ENCODE measurements around the gene POLR2E. TPM values are rescaled to one million over a fixed set of nuclear protein-coding genes. Genes with fewer than 3 reads are reported as not detected.
A peak's percentile ranks its signal among the peaks of the same experiment; 100 is the strongest.

POLR2E gene
- polyA plus RNA-seq, 1 of the 3 experiments (the other 2 are of a cell fraction) = 283 TPM

- Histone ChIP-seq H3K27ac (ENCODE audit: low read depth in 2 of 2, low read length in 1 of 2) (no peak overlapping the region), H3K4me3 (ENCODE audit: low read depth in 2 of 2, low read length in 1 of 2) (no peak overlapping the region), H3K9me3 (no peaks in the 10 kb centered on the region), H3F3A (replicated peaks; ENCODE audit: insufficient read depth) (peaks cover 34% of the 10 kb centered on the region), H3K4me2 (peak overlapping the region; percentile 98; the same call in 1 of the 2 replicates), H3K4me1 (ENCODE audit: control insufficient read depth in 1 of 2, insufficient read depth in 2 of 2, low read depth in 1 of 2, low read length in 1 of 2) (peaks cover 21 to 22% of the 10 kb centered on the region in 2 experiments; a peak in 3 of 4 replicates), H3K9ac (no peak overlapping the region), H3K79me2 (ENCODE audit: insufficient read depth) (peaks cover 18% of the 10 kb centered on the region; the same call in 1 of the 2 replicates), H4K20me1 (ENCODE audit: insufficient read depth) (peaks cover 21% of the 10 kb centered on the region; the same call in 1 of the 2 replicates), H3K36me3 (replicated peaks in 1 of 2; ENCODE audit: control insufficient read depth in 1 of 2, insufficient read depth in 2 of 2, low read length in 1 of 2) (peaks cover 0 to 34% of the 10 kb centered on the region in 2 experiments), H3K27me3 (ENCODE audit: insufficient read depth) (no peaks in the 10 kb centered on the region), H3K9me2 (no peaks in the 10 kb centered on the region), H2AFZ (ENCODE audit: low read depth) (no peak overlapping the region)
- WGBS (ENCODE audit: low lambda C conversion rate) = 100% methylated on average over 10 of the region's 32 CpGs
- ChIA-PET POLR2A (interaction anchor here (1.3 kb wide), 1 partner anchor 24 kb away, joined by 3 read pairs; no protein-coding TSS in a partner anchor), CTCF (interaction anchor here (0.6 to 1.9 kb wide), 6 partner anchors 18 to 138 kb away, joined by 3 to 5 read pairs (median 4); no protein-coding TSS in a partner anchor)
- DNase-seq = no peak
- TF ChIP-seq FOXJ3 (CRISPR knock-in tag; IDR thresholded peaks at IDR 0.05) = no peak
- TF ChIP-seq GABPA (IDR thresholded peaks at IDR 0.05; ENCODE audit: low read depth) = no peak
- TF ChIP-seq CHD2 (IDR thresholded peaks at IDR 0.05; ENCODE audit: low read length, partially characterized antibody) = no peak
- TF ChIP-seq TAF1 (IDR thresholded peaks at IDR 0.05; ENCODE audit: borderline replicate concordance, low read depth, low read length) = no peak
- TF ChIP-seq RCOR1 (IDR thresholded peaks at IDR 0.05; ENCODE audit: low read length) = no peak
- no peak for TF ChIP-seq POLR2AphosphoS5 (IDR thresholded peaks at IDR 0.05; ENCODE audit: low read depth, low read length)
- TF ChIP-seq, protein P1, sequence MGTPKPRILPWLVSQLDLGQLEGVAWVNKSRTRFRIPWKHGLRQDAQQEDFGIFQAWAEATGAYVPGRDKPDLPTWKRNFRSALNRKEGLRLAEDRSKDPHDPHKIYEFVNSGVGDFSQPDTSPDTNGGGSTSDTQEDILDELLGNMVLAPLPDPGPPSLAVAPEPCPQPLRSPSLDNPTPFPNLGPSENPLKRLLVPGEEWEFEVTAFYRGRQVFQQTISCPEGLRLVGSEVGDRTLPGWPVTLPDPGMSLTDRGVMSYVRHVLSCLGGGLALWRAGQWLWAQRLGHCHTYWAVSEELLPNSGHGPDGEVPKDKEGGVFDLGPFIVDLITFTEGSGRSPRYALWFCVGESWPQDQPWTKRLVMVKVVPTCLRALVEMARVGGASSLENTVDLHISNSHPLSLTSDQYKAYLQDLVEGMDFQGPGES (IDR thresholded peaks at IDR 0.05; ENCODE audit: low read depth, low read length) = no peak
- no peak for TF ChIP-seq EP300 (IDR thresholded peaks at IDR 0.05; ENCODE audit: borderline replicate concordance in 1 of 2, low read depth in 1 of 2, low read length in 1 of 2)
- no peak for TF ChIP-seq USF1 (IDR thresholded peaks at IDR 0.05; ENCODE audit: borderline replicate concordance, low read depth)
- TF ChIP-seq USF2 (IDR thresholded peaks at IDR 0.05; ENCODE audit: borderline replicate concordance, low read depth, low read length) = no peak
- TF ChIP-seq, protein P2, sequence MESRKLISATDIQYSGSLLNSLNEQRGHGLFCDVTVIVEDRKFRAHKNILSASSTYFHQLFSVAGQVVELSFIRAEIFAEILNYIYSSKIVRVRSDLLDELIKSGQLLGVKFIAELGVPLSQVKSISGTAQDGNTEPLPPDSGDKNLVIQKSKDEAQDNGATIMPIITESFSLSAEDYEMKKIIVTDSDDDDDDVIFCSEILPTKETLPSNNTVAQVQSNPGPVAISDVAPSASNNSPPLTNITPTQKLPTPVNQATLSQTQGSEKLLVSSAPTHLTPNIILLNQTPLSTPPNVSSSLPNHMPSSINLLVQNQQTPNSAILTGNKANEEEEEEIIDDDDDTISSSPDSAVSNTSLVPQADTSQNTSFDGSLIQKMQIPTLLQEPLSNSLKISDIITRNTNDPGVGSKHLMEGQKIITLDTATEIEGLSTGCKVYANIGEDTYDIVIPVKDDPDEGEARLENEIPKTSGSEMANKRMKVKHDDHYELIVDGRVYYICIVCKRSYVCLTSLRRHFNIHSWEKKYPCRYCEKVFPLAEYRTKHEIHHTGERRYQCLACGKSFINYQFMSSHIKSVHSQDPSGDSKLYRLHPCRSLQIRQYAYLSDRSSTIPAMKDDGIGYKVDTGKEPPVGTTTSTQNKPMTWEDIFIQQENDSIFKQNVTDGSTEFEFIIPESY (IDR thresholded peaks at IDR 0.05; ENCODE audit: borderline replicate concordance, low read depth) = no peak
- no peak for TF ChIP-seq FOSL2 (IDR thresholded peaks at IDR 0.05; ENCODE audit: borderline replicate concordance, low read depth)
- no peak for TF ChIP-seq REST (IDR thresholded peaks at IDR 0.05; ENCODE audit: low read depth, low read length)
- TF ChIP-seq SMC3 (IDR thresholded peaks at IDR 0.05; ENCODE audit: low read depth, low read length) = no peak
- TF ChIP-seq RAD21 (IDR thresholded peaks at IDR 0.05; ENCODE audit: low read length) = no peak
- no peak for TF ChIP-seq TEAD4 (IDR thresholded peaks at IDR 0.05; ENCODE audit: borderline replicate concordance, insufficient read depth)
These were observed 11.0 kb upstream of the POLR2E start for GRCh38 chr19:1105873-1106840.
